HUES48 (cell line): ENCODE data around the gene FBXL14.

Experiments used
- H3K27ac ChIP-seq: one replicate; pipeline ENCODE4 v1.7.0; 2013; ENCODE audit warnings: low read depth, low read length, inconsistent platforms
- H3K27me3 ChIP-seq: 2 replicates; pipeline ENCODE4 v1.6.1; 2013; ENCODE audit warnings: mild to moderate bottlenecking, low read length; ENCODE audit not compliant: control insufficient read depth, insufficient read depth
- H3K36me3 ChIP-seq: 2 replicates; pipeline ENCODE4 v1.6.1; 2013; ENCODE audit warnings: low read length; ENCODE audit not compliant: control insufficient read depth, insufficient read depth
- H3K4me1 ChIP-seq: 2 replicates; pipeline ENCODE4 v1.6.1; 2013; ENCODE audit warnings: mild to moderate bottlenecking, low read length; ENCODE audit not compliant: control insufficient read depth, insufficient read depth
- H3K4me3 ChIP-seq: 2 replicates; pipeline ENCODE4 v1.5.1; 2013; ENCODE audit warnings: mild to moderate bottlenecking, low read depth, low read length
- H3K9ac ChIP-seq: 2 replicates; pipeline ENCODE4 v1.6.1; 2013; ENCODE audit warnings: mild to moderate bottlenecking, low read depth, low read length, moderate library complexity
- H3K9me3 ChIP-seq: 2 replicates; pipeline ENCODE4 v1.6.1; 2013; ENCODE audit warnings: low read length; ENCODE audit not compliant: control insufficient read depth, insufficient read depth

The FBXL14 gene

DNA sequence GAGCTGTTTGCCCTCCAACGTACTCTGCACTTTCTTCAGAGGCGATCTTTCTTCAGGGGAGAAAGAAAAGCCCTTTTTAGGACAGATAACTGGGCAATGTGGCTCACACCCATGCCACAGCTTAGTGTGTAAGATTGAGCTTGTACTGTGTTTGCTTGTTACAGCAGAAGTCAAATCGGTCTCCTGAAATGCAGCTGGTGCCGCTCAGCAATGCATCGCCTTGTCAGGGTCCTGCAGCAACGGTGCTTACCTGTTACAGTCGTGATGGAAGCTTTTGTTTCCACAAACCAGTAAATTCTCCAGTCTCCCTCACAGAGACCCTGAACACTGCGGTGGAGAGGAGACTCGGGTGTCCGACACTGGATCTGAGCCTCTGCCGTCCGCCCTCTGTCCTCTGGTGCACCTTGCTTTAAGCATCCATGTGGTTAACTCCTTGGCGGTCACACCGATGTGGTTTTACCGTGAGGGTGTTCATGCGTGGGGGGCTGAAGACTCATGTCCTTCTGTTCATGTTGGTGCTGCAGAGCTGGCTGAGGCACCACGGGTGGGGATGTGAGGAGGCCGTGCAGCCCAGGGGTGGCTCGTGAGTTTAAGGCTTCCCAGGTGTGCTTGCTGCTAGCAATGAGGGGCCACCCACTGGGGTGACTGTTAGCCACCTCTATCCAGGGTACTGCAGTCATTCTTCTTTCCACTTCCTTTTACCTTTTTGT, 47.3 kb downstream of the FBXL14 start:
- H3K27ac ChIP-seq, result no peak overlapping the region
- no peaks in the 10 kb centered on the region for H3K27me3 ChIP-seq
- no peak overlapping the region for H3K4me3 ChIP-seq
- no peaks in the 10 kb centered on the region for H3K9me3 ChIP-seq
- no peaks in the 10 kb centered on the region for H3K4me1 ChIP-seq
- H3K36me3 ChIP-seq, result no peaks in the 10 kb centered on the region
- H3K9ac ChIP-seq, result no peak overlapping the region

DNA sequence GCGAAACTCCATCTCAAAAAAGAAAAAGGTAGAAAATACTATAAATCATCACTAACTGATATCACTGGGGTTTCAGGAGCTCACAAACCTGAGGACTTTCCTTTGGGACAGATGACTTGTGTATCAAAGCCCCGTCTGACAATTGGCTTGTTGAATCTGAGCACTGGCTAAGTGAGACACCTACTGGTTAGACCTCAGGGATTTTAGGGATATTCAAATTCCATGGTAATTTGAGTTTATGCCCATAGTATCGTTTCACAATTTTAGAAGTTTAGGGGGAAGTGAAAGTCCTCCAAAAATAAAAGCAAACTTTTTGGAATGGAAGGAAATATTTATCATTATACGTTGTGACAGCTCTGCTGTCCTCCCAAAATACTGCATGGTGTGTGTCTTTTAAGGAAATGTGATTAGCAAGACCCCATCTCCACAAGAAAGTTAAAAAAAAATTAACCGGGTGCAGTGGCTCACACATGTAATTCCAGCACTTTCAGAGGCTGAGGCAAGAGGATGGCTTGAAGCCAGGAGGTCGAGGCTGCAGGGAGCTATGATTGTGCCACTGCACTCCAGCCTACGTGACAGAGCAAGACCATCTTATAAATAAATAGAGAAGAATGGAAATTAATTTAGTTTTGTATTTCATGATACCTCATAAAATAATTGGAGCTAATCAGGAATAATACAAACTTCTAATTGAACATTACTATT, 49.2 kb downstream of the FBXL14 start:
- Histone ChIP-seq H3K4me3 (no peak overlapping the region), H3K9ac (no peak overlapping the region), H3K9me3 (no peaks in the 10 kb centered on the region), H3K27me3 (no peaks in the 10 kb centered on the region), H3K36me3 (no peaks in the 10 kb centered on the region), H3K27ac (no peak overlapping the region), H3K4me1 (no peaks in the 10 kb centered on the region)

DNA sequence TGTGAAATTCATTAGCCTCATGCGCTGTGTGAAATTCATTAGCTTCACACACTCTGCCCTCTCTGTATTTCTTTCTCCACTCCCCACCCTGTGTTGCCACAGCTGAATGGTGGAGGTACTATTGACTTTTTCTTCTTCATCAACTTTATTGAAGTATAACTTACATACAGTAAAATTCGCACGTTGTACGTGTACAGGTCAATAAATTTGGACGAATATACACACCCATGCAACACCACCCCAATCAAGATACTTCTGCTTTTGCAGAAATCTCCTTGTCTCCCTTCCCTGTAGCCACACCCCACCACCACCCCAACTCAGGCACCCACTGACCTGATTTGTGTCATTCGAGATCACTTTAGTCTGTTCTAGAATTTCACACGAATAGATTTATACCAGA, 51.8 kb downstream of the FBXL14 start:
- Histone ChIP-seq H3K4me3 (no peak overlapping the region), H3K27me3 (no peaks in the 10 kb centered on the region), H3K36me3 (no peaks in the 10 kb centered on the region), H3K9me3 (no peaks in the 10 kb centered on the region), H3K27ac (no peak overlapping the region), H3K4me1 (no peaks in the 10 kb centered on the region), H3K9ac (no peak overlapping the region)

DNA sequence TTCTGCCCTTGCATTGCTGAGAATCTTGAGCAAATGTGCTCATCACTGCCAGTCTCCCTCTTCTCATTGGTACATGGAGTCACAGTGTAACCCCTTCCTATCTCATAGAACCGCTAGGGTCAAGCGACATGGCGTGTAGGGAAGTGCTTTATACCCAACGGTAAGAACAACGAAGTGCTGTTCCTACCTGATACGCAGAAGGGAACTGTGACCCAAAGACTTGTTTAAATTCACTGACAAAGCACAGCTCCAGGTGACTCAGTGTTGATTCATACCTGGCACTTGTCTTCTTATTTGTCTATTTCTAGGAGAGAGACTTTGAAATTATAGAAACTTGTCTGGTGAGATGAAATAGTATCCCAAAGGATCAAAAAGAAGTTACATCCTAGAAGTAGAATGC, 53.7 kb downstream of the FBXL14 start:
- Histone ChIP-seq H3K27ac (no peak overlapping the region), H3K27me3 (peaks cover 16% of the 10 kb centered on the region; the same call in 1 of the 2 replicates), H3K4me3 (no peak overlapping the region), H3K4me1 (no peaks in the 10 kb centered on the region), H3K9ac (no peak overlapping the region), H3K36me3 (no peaks in the 10 kb centered on the region), H3K9me3 (no peaks in the 10 kb centered on the region)

DNA sequence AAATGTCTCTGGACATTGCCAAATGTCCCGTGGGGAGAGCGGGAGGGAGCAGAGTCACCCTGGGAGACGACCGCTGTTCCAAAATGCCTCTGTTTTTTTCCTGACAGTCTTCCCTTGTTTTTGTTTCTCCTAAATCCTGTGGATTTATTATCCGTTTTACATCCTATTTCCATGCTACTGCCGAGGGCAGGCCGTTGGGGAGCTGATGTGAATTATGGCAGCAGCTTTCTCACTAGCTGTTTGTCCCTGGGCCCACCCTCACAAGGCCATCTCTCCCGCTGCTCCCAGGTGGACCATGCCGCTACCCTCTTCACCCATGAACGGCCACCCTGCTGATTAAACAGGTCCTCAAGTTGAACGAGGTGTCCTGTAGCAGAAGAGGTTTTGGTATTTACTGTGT, 55.2 kb downstream of the FBXL14 start:
- Histone ChIP-seq H3K27ac (no peak overlapping the region), H3K36me3 (no peaks in the 10 kb centered on the region), H3K9me3 (no peaks in the 10 kb centered on the region), H3K27me3 (peaks cover 18% of the 10 kb centered on the region), H3K9ac (no peak overlapping the region), H3K4me1 (no peaks in the 10 kb centered on the region), H3K4me3 (no peak overlapping the region)

DNA sequence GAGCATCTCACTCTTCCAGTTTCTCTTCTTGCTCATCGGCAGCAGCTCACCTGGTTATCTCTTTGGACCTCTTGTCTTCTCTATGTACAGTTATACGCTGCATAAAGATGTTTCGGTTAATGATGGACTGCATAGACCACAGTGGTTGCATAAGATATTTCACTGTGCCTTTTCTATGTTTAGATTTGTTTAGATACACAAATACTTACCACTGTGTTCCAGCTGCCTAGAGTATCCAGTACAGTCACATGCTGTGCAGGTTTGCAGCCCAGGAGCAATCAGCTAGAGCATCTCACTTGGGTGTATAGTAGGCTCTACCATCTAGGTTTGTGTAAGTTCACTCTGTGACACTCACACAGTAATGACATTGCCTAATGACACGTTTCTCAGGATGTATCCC, 57.6 kb downstream of the FBXL14 start:
- Histone ChIP-seq H3K36me3 (no peaks in the 10 kb centered on the region), H3K9ac (no peak overlapping the region), H3K4me3 (no peak overlapping the region), H3K9me3 (no peaks in the 10 kb centered on the region), H3K27ac (no peak overlapping the region), H3K27me3 (peaks cover 41% of the 10 kb centered on the region), H3K4me1 (no peaks in the 10 kb centered on the region)

DNA sequence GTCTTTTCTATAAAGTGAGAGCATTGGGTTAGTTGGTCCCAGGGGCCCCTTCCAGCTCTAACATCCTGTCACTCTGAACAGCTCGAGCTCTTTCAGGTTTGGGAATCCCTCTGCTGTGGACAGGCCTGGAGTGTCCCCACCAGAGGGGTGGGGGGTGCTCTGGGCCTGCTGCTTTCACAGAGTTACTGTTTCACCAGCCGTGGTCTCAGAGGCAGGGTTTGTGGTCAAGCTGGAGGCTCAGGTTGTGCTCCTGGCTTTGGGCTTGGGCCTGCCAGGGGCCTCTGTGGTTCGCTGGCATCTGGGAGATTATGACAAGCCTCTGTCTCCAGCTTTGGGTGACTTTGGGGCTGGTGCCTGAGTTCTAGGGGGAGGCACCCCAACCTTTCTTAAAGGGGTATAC, 59.6 kb downstream of the FBXL14 start:
- no peaks in the 10 kb centered on the region for H3K9me3 ChIP-seq
- H3K4me1 ChIP-seq, result no peaks in the 10 kb centered on the region
- peaks cover 59% of the 10 kb centered on the region for H3K27me3 ChIP-seq
- no peaks in the 10 kb centered on the region for H3K36me3 ChIP-seq
- no peak overlapping the region for H3K9ac ChIP-seq
- H3K27ac ChIP-seq, result no peak overlapping the region
- H3K4me3 ChIP-seq, result no peak overlapping the region

DNA sequence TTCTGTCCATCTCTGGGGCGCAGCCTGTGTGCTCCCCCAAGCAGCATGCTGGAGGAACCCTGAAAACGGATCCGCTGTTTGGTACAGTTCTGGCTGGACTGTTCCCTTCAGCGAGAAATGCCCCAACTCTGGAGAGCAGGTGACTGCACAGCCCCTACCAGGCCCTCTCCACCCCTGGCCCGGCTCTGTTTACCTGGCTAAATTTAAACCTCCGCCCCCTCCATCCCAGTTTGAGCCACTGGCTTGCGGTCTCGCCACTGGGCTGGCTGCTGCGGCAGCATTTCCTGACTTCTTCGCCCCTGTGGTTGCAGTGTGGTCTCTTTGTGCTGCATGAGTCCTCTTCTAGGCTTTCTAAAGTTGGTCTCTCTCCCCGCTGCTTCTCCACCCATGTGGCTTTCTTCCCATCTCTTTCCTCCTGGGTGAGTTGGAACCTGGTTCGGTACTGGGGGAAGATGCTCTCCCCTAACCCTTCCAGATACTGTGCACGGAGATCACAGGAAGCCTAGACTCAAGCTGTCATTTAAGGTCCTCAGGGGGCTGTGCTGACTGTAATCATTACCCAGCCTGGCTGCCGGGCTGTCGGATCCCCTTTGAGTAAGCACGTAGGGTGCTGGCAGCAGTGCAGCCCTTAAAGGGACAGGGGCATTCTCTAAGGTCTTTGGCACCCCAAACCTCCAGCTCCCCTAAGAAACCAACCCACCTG, 60.6 kb downstream of the FBXL14 start:
- Histone ChIP-seq H3K9ac (no peak overlapping the region), H3K27me3 (peaks cover 69% of the 10 kb centered on the region), H3K9me3 (no peaks in the 10 kb centered on the region), H3K36me3 (no peaks in the 10 kb centered on the region), H3K4me1 (no peaks in the 10 kb centered on the region), H3K27ac (no peak overlapping the region), H3K4me3 (no peak overlapping the region)

DNA sequence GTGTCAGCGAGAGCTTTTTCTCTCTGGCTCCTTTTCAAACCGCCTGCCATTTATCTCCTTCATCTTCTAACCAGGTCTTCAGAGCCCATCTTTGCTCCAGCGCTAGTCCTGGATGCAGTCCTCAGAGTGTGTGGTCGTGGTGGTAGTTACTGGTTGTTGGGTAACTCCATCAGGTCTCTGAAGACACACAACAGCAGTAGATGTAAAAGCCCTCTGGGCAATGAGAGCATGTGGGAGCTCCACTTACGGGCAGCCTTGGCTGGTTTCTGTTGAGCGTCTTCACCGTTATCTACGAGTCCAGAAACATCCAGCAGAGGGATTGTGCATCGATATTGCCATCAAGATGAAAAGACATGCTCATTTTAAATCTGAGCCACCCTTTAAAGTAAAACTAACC, 61.2 kb downstream of the FBXL14 start:
- Histone ChIP-seq H3K27me3 (peaks cover 74% of the 10 kb centered on the region), H3K27ac (no peak overlapping the region), H3K4me3 (no peak overlapping the region), H3K9me3 (no peaks in the 10 kb centered on the region), H3K4me1 (no peaks in the 10 kb centered on the region), H3K9ac (no peak overlapping the region), H3K36me3 (no peaks in the 10 kb centered on the region)

DNA sequence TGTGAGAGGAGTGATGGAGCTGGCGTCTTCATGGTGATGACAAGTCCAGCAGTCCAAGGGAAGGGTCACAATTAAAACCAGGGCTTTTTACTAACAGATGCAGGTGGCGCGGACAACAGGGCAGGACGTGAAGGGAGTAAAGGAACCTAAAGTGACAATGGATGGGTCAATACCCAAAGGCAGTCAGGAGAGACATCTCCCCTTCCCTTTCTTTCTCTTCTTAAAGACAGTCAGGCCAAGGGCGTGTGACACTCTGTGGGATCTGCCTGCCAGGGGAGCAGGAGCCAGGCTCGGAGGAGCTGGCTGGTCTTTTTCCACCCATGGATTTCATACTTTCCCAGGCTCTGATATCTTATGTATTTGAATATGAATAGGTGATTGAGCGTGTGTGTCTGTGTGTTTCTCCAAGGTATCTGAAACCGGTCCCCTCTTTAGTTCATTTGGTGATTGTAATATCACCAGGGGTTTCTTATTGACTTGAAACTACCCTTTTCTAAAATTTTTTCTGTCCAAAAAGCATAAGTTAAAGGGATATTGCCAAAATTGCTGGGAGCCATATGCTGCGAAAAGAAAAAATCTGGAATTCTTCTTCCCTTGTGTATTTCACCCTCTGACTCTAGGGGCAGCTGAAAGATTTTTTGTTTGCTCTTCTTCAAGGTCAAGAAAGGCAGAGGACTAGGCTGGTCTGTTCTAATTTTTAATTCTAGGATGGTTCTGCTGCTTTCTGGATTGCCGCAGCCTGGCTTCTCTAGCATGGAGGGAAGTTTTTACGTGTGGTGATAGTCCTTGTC, 61.8 kb downstream of the FBXL14 start:
- Histone ChIP-seq H3K27ac (no peak overlapping the region), H3K27me3 (peaks cover 80% of the 10 kb centered on the region), H3K9ac (no peak overlapping the region), H3K4me3 (no peak overlapping the region), H3K36me3 (no peaks in the 10 kb centered on the region), H3K4me1 (no peaks in the 10 kb centered on the region), H3K9me3 (no peaks in the 10 kb centered on the region)
